ENCODE data around the gene EEF2.

GRCh38 chr19:3970808-3971598 is 14.3 kb downstream of the EEF2 start, which contains the start of gene DAPK3:
- TF ChIP-seq CTCF (IDR thresholded peaks at IDR 0.05) (peak in 2 of 6 experiments; percentile 22 to 57), POLR2A (IDR thresholded peaks at IDR 0.05) (peak; percentile 80 to 87)

Measured in adrenal gland (tissue), 5 donors.